T-helper 17 cell (primary cell): Measurements from ENCODE around the gene LZIC. TPM values are rescaled to one million over a fixed set of nuclear protein-coding genes. Genes with fewer than 3 reads are reported as not detected.
A peak's percentile ranks its signal among the peaks of the same experiment; 100 is the strongest.
"Not testable (repeated sequence)": the region's sequence is repeated elsewhere in the genome, so short reads cannot be mapped to it uniquely, and the experiment has no call there.

Experiments
- ATAC-seq: fragments of 150-1000 bp; cut with Tn5 transposase; 2 replicates; pipeline ENCODE4 v1.10.0; 2021; ENCODE audit warnings: mild to moderate bottlenecking, moderate library complexity
- DNase-seq, 3 donors: peaks; one replicate each; pipeline versions ENCODE4 v3.0.0 to v3.0.0-alpha.2; 2020 to 2021
- H3K9me3 ChIP-seq: one replicate; pipeline ENCODE4 v1.7.0; 2013; ENCODE audit warnings: low read length, mild to moderate bottlenecking; ENCODE audit not compliant: control insufficient read depth, poor library complexity, severe bottlenecking
- H3K27ac Mint-ChIP-seq: one replicate; pipeline ENCODE4 v1.8.0; 2022; ENCODE audit warnings: mild to moderate bottlenecking, moderate library complexity, mixed read lengths
- H3K27me3 Mint-ChIP-seq: one replicate; pipeline ENCODE4 v1.8.0; 2022; ENCODE audit warnings: mixed read lengths
- H3K36me3 Mint-ChIP-seq: one replicate; pipeline ENCODE4 v1.8.0; 2022; ENCODE audit warnings: low read depth, mixed read lengths
- H3K4me1 Mint-ChIP-seq: one replicate; pipeline ENCODE4 v1.8.0; 2022; ENCODE audit warnings: mild to moderate bottlenecking, mixed read lengths
- H3K4me3 Mint-ChIP-seq: one replicate; pipeline ENCODE4 v1.8.0; 2022; ENCODE audit warnings: mild to moderate bottlenecking, moderate library complexity, mixed read lengths
- total RNA-seq, 4 donors: library from RNA in 2 of 4; stranded (reverse) in 2 of 4; gene quantifications; one replicate each; pipeline ENCODE4 v1.2.3 and lab custom pipeline; 2022 to 2026

The LZIC gene
- total RNA-seq, 2 donors from 2014 or later, result 19.6 to 19.7 TPM

GRCh38 chr1:9927259-9927658, 15.9 kb downstream of the LZIC start:
- no peak for DNase-seq
- peak overlapping the region; percentile 19 for H3K27ac Mint-ChIP-seq

GRCh38 chr1:9922342-9922741, 20.8 kb downstream of the LZIC start:
- Mint-ChIP-seq H3K27ac (no peak overlapping the region), H3K36me3 (no peaks in the 10 kb centered on the region), H3K4me1 (peaks cover 5% of the 10 kb centered on the region), H3K27me3 (no peaks in the 10 kb centered on the region), H3K4me3 (no peak overlapping the region)
- ATAC-seq (no peak), DNase-seq (no peak)
- H3K9me3 ChIP-seq, result no peaks in the 10 kb centered on the region

More at GRCh38 chr1:9927259-9927658, 15.9 kb downstream of the LZIC start:
- H3K36me3 Mint-ChIP-seq, result peaks cover 4% of the 10 kb centered on the region
- no peaks in the 10 kb centered on the region for H3K9me3 ChIP-seq
- no peak for ATAC-seq
- no peak overlapping the region for H3K4me3 Mint-ChIP-seq
- no peaks in the 10 kb centered on the region for H3K27me3 Mint-ChIP-seq
- peaks cover 3% of the 10 kb centered on the region for H3K4me1 Mint-ChIP-seq

- Mint-ChIP-seq H3K4me3 (no peak overlapping the region), H3K27ac (no peak overlapping the region), H3K4me1 (peaks cover 3% of the 10 kb centered on the region), H3K27me3 (no peaks in the 10 kb centered on the region), H3K36me3 (no peaks in the 10 kb centered on the region)
- no peak for ATAC-seq
- no peaks in the 10 kb centered on the region for H3K9me3 ChIP-seq
- DNase-seq, result no peak
These were observed 22.6 kb downstream of the LZIC start for GRCh38 chr1:9920606-9921005.

GRCh38 chr1:9917901-9918300, 25.3 kb downstream of the LZIC start:
- Mint-ChIP-seq H3K27ac (no peak overlapping the region), H3K4me1 (peaks cover 3% of the 10 kb centered on the region), H3K36me3 (no peaks in the 10 kb centered on the region), H3K27me3 (no peaks in the 10 kb centered on the region), H3K4me3 (no peak overlapping the region)
- no peaks in the 10 kb centered on the region for H3K9me3 ChIP-seq
- ATAC-seq (no peak), DNase-seq (no peak)

- H3K4me3 Mint-ChIP-seq, ATAC-seq, H3K27me3 Mint-ChIP-seq, DNase-seq, H3K9me3 ChIP-seq, H3K36me3 Mint-ChIP-seq, H3K4me1 Mint-ChIP-seq, H3K27ac Mint-ChIP-seq: not testable (repeated sequence)
These were observed 25.7 kb downstream of the LZIC start for GRCh38 chr1:9917495-9917894.

GRCh38 chr1:9916452-9916851, 26.7 kb downstream of the LZIC start:
- Mint-ChIP-seq H3K36me3 (no peaks in the 10 kb centered on the region), H3K4me1 (peaks cover 7% of the 10 kb centered on the region), H3K27ac (no peak overlapping the region), H3K27me3 (no peaks in the 10 kb centered on the region), H3K4me3 (no peak overlapping the region)
- no peak for DNase-seq
- no peaks in the 10 kb centered on the region for H3K9me3 ChIP-seq
- ATAC-seq, result no peak

- Mint-ChIP-seq H3K36me3 (no peaks in the 10 kb centered on the region), H3K27ac (peak overlapping the region; percentile 54), H3K4me1 (peaks cover 15% of the 10 kb centered on the region), H3K27me3 (no peaks in the 10 kb centered on the region), H3K4me3 (no peak overlapping the region)
- ATAC-seq, result no peak
- DNase-seq, result no peak
- H3K9me3 ChIP-seq, result no peaks in the 10 kb centered on the region
These were observed 28.6 kb downstream of the LZIC start for GRCh38 chr1:9914610-9914937.

- Mint-ChIP-seq H3K27ac (peak overlapping the region; percentile 43), H3K4me3 (peak overlapping the region; percentile 21)
These were observed 30.8 kb downstream of the LZIC start for GRCh38 chr1:9912264-9912936.

GRCh38 chr1:9910423-9911178, 32.6 kb downstream of the LZIC start:
- Mint-ChIP-seq H3K4me1 (peaks cover 28% of the 10 kb centered on the region), H3K27ac (peak overlapping the region; percentile 80), H3K36me3 (no peaks in the 10 kb centered on the region), H3K4me3 (peak overlapping the region; percentile 91), H3K27me3 (no peaks in the 10 kb centered on the region)
- DNase-seq (peak; percentile 100), ATAC-seq (peak; percentile 93)
- no peaks in the 10 kb centered on the region for H3K9me3 ChIP-seq

More at GRCh38 chr1:9912264-9912936, 30.8 kb downstream of the LZIC start:
- H3K27me3 Mint-ChIP-seq, result no peaks in the 10 kb centered on the region
- no peaks in the 10 kb centered on the region for H3K36me3 Mint-ChIP-seq
- no peak for DNase-seq
- peaks cover 27% of the 10 kb centered on the region for H3K4me1 Mint-ChIP-seq
- ATAC-seq, result no peak
- H3K9me3 ChIP-seq, result no peaks in the 10 kb centered on the region

- ATAC-seq, result peak; percentile 80
- Mint-ChIP-seq H3K4me1 (peaks cover 32% of the 10 kb centered on the region), H3K27ac (peak within 1 kb of the TSS; percentile 93), H3K4me3 (peak within 1 kb of the TSS; percentile 99), H3K27me3 (no peaks in the 10 kb centered on the region), H3K36me3 (no peaks in the 10 kb centered on the region)
- DNase-seq, result no peak
- no peaks in the 10 kb centered on the region for H3K9me3 ChIP-seq
These were observed 33.1 kb downstream of the LZIC start, which contains the start of gene CTNNBIP1 for GRCh38 chr1:9910076-9910422. Gene CTNNBIP1 (minus strand): TSS chr1:9910269. CDS start chr1:9872064, 38,205 bp downstream.

GRCh38 chr1:9909234-9910046, 33.8 kb downstream of the LZIC start:
- Mint-ChIP-seq H3K36me3 (no peaks in the 10 kb centered on the region), H3K4me3 (peak overlapping the region; percentile 99), H3K27me3 (no peaks in the 10 kb centered on the region), H3K4me1 (peaks cover 37% of the 10 kb centered on the region), H3K27ac (peak overlapping the region; percentile 93)
- DNase-seq (peak in 2 of 3 donors; percentile 11 to 26), ATAC-seq (no peak)
- no peaks in the 10 kb centered on the region for H3K9me3 ChIP-seq

- ATAC-seq, result no peak
- Mint-ChIP-seq H3K4me3 (peak overlapping the region; percentile 99), H3K27me3 (no peaks in the 10 kb centered on the region), H3K27ac (peak overlapping the region; percentile 93), H3K4me1 (peaks cover 39% of the 10 kb centered on the region), H3K36me3 (no peaks in the 10 kb centered on the region)
- DNase-seq, result no peak
- H3K9me3 ChIP-seq, result no peaks in the 10 kb centered on the region
These were observed 34.3 kb downstream of the LZIC start for GRCh38 chr1:9908871-9909233.

GRCh38 chr1:9907441-9907840, 35.8 kb downstream of the LZIC start:
- no peaks in the 10 kb centered on the region for H3K9me3 ChIP-seq
- peak overlapping the region; percentile 43 for H3K27ac Mint-ChIP-seq
- no peak for ATAC-seq
- H3K4me1 Mint-ChIP-seq, result peaks cover 39% of the 10 kb centered on the region
- no peaks in the 10 kb centered on the region for H3K27me3 Mint-ChIP-seq
- DNase-seq, result no peak
- no peaks in the 10 kb centered on the region for H3K36me3 Mint-ChIP-seq
- peak overlapping the region; percentile 68 for H3K4me3 Mint-ChIP-seq
